GM04504 (cell line): Measurements from ENCODE around the gene PRICKLE4.

Source experiments
- DNase-seq: peaks from one replicate; pipeline ENCODE4 v3.0.0-alpha.2; 2012; ENCODE audit warnings: low read depth

PRICKLE4 gene

DNA sequence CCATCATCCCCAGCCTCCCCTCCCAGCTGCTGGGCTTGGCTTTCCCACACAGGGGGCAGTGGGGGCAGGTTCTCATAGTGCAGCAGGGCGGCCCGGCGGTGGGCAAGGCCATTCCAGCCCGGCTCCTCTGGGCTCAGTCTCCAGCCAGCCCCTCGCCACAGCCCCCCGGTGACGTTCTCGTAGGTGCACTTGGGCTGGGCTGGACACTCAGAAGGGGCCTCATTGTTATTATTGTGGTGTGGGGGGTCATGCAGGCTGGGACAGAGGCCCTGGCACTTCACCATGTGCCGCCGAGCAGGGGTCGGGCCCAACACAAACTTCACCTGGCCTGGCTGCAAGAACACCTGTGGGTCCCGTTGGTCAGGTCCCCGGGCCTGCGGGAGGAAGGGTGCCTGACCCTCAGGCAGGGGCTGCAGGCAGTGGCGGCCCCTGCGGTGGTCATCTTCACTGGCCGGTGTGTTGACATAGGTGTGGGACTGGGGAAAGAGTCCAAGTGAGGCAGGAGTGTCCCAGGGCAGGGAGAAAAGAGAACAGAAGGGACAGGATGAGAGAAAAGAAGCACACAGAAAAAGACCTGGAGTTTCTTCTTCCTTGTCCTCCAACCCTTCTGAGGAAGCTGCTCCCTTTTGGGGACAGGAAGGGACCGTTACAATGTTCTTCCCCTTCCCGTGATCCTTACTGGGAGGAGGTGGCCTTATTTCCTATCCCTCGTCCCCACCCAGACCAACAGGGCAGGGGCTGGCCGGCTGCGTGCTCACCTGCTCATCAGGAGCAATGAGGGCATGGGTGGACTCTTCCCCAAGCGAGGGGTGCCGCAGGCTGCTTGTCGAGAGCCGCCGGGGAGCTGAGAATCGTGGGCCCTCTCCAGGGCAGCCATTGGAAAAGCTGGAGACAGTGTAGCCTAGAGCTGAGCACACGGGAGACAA lies 9.3 kb upstream of the PRICKLE4 start:
- DNase-seq: no peak

DNA sequence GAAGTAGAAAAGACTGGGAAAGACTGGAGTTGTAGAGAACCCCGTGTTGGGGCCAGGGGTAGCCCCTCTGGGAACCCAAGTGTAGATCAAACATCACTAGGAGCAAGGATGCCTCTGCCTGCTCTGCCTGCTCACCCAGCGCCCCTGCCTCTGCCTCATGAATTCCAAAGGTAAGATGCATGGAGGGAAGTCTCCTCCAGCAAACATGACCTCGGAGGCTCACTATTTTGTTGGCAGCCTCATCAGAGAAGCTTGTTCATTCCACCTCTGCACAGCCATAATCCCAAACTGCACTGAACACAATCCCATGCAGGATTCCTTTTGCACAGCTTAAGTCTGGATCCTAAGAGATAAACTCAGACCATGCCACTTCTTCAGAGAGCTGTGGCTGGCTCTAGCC lies 5.7 kb upstream of the PRICKLE4 start:
- no peak for DNase-seq

DNA sequence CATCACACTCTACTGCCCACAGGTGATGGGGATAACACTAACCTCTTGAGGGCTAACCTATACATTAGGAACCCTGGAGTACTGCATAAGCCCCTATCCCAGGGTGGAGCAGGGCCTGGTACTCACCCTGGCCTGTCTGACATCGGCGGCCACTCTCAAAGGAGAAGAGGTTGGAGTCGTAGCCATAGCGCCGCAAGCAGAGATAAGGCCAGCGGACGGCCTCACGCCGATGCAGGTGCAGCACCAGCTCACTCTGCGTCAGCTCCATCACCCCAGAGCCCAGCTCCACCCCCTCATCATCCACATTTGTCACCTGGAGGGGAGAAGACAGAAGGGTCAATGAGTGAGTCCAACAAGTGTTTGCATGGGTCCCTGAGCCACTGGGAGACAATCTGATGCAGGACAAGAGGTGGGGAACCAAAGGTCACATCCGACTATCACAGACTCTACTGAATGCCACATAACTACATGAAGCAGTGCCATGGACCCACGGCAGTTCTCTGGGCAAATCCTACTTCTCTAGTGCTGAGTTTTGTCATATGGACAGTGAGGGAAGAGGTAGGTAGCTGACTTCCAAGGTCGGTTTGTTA lies 5.2 kb upstream of the PRICKLE4 start:
- DNase-seq: no peak

DNA sequence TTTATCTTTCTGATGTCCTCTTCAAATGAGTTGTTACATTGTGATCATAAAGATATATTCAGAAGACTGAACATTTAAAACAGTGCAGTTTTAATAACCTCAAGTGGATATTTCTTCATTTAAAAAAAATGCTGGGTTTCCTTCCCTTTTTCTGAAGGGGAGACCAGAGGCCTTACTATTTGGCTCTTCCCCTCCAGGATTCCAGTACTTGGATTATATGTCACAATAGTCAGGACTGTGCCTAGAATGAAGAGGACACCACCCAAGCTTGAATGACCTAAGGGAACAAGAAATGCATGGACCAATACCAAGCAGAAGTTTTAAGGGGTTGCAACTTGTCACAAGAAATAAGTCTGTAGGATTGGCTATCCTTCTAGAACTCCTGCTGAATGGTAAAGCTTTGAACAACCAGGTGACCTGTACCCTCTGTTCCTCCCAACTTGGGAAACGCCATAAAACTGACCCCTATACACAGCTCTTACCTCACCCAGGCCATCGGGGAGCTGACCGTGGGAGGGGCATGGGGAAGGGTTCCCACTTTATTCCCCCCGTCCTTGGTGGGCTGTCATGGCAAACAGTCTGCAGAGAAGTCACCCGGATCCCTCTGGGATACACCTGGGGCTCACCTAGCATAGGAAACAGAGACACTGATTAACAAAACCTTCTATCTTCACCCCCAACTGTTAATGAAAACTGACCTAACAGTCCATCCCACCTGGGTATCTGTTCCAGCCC lies 2.9 kb upstream of the PRICKLE4 start:
- DNase-seq: no peak

DNA sequence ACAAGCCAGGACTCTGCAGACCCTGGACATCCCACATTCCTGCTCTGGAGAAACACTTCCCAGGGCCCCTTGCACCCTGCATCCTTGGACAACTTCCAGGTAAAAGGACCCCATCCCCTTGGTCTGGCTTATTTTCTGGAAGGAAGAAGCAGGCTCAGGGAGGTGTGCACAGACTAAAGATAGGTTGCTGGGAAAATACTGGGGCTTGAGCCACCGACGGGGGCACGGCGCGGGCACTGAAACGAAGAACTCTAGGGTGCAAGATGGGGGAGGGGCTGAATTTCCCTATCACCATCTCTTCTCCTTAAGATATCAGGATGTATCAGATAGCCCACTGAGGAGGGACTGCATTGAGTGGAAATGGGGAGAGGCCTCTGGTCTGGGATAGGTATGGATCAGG lies 1.7 kb upstream of the PRICKLE4 start:
- DNase-seq: no peak

DNA sequence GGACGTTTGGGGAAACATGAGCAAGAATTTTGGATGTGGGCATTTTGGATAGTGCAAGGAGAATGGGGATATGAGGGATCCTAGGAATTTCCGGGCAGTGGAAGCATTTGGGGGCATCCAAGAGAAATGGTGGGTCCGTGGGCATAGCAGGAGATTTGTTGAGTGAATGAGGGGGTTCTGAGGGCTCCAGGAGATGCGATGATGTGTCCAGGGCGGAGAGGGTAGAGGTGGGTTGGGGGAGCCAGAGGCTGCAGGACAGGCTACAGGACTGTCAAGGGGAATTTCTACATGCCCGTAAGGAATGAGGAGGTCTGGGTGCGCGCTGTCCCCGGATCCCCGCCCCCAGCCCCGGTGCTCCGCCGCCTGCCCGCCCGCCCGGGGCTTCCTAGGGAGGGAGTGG lies 1.2 kb upstream of the PRICKLE4 start:
- DNase-seq: no peak

DNA sequence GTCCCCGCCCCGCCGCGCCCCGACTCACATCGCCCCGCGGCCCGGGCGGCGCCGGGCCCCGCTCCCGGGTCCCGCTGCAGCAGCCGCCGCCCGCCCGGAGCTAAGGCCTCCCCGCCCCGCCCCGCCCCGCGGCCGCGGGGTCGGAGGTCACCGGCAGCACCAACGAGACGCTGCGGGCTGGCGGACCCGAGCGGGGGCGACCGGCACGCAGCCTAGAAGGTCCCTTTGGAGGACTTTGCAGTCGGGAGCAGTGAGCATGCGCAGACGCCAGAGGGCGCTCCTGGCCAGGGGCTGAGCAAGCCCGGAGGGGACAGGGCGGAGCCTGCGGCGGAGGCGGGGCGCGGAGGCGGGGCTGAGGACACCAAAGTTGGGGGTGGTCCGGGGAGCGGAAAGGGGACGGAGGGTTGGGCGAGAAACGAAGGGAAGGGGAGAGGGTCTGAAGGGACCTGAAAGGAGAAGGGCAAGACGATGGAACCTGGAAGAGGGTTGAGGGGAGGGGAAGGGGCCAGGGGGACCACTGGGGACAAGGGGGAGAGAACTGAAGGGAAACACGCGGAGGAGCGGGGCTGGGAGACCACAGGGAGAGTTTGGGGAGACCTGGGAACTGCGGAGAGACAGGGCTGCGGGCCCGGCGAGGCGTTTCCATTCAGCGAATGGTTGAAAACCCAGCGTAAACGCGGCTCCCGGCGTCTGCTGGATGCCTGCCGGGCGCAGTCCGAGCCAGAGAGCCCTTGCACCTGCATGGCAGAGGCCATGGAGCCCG lies 613 bp upstream of the PRICKLE4 start, which contains the start of gene FRS3:
TSS of gene FRS3 (minus strand) at position 113 of the 763 bp plus-strand sequence. CDS start 2,913 bp downstream, outside the sequence.
- peak; percentile 83 for DNase-seq

DNA sequence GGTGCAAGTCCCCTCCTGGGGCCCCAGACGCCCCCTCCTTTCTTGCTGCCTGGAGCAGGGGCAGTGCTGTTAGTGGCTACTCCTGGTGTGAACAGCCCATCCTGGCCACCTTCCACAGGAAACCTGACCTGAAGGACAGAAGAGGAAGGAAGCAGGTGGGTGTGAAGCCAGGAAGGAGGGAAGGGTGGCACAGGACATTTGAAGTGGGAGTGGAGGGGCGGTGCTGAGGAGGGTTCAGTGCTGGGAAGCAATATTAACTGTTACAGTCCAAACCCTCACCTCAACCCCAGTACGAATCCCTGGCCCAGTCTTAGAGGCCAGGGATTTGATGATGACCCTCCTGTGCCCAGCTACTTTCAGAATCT lies 766 bp downstream of the PRICKLE4 start:
- DNase-seq: no peak

DNA sequence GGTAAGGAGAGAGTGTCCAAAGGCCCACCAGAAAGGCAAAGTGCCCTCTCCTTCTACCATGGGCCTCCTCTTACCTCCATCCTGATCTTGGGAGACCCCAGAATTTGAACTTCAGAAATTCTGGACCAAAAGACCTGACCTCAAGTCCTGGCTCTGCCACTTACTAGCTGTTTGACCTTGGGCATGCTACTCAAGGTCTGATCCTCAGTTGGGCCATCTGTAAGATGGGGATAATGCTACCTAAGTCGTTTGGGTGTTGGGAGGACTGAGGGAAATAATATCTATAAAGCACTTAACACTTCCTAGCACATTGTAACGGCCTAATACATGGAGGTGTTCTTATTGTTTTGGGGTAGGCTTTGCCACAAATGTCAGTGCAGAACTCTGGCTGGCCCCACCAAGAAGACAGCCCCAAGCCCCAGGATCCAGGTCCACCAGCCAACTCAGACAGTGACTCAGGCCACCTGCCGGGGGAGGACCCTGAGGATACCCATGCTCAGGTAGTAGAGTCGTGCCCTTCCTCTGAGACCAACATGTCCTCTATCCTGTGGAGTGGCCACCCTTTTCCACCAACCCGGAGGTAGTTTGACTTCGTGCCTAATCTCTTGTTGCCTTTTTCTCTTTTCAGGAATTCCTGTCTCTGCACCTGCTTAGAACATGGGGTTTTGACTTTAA lies 2.7 kb downstream of the PRICKLE4 start:
- no peak for DNase-seq

DNA sequence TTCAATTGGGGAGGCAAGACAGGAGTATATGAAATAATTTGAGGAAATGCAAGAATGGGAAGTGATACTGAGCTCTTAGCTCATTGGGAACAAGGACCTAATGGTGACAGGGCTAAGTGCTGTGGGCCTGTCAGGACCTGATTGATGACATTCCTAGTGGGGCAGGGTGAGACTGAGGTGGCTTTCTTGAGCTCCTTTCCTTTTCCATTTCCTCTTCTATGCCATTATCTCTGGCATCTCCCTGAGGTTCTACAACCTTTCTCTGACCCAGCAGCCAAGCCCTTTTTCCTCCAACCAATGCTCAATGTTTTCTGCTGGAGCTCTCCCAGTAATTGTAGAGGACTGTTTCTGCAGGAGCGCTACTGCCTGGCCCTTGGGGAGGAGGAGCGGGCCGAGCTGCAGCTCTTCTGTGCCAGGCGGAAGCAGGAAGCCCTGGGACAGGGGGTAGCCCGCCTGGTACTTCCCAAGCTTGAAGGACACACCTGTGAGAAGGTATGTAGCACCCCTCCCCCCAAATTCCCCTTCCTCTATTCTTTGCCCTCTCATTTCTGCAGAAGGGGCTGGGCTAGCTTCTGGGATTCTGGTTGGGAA lies 4.1 kb downstream of the PRICKLE4 start:
- DNase-seq: no peak

DNA sequence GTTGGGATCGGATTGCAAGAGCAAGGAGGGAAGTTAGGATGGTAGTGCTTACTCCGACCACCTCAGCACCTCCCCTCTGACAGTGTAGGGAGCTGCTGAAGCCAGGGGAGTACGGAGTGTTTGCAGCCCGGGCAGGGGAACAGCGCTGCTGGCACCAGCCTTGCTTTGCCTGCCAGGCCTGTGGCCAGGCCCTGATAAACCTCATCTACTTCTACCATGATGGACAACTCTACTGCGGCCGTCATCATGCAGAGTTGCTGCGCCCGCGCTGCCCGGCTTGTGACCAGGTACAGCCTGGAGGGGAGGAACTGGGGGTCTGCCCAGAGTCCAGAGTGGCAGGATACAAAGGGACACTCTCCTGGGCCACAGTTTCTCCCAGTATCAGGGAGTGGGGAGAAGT lies 4.7 kb downstream of the PRICKLE4 start:
- no peak for DNase-seq

DNA sequence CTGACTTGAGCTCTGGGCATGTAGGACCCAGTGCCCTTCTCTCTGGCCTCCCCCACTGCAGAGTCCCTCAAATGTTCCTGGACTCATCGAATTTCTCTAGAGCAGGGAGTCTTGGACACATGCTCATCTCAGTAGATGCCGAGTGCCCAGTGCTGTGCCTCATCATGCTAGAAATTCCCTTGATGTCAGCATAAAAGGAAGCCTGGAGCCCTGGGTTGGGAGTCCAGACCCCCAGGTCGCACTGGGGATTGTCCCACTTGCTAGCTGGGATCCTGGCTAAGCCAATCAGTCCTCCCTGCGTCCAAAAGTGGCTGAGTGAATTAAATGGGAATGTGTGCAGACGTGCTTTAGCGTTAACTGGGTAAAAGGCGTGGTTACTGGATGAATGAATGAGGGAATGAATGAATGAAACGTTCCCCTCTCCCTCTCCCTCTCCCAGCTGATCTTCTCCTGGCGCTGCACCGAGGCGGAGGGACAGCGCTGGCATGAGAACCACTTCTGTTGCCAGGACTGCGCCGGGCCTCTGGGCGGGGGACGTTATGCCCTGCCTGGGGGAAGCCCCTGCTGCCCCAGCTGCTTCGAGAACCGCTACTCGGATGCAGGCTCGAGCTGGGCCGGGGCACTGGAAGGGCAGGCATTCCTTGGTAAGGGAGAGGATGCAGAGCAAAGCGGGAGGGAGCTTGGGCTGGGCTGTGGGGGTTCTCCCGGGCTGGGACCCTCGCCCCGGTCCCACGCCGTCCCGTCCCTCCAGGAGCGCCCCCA lies 5.3 kb downstream of the PRICKLE4 start:
- DNase-seq: no peak

DNA sequence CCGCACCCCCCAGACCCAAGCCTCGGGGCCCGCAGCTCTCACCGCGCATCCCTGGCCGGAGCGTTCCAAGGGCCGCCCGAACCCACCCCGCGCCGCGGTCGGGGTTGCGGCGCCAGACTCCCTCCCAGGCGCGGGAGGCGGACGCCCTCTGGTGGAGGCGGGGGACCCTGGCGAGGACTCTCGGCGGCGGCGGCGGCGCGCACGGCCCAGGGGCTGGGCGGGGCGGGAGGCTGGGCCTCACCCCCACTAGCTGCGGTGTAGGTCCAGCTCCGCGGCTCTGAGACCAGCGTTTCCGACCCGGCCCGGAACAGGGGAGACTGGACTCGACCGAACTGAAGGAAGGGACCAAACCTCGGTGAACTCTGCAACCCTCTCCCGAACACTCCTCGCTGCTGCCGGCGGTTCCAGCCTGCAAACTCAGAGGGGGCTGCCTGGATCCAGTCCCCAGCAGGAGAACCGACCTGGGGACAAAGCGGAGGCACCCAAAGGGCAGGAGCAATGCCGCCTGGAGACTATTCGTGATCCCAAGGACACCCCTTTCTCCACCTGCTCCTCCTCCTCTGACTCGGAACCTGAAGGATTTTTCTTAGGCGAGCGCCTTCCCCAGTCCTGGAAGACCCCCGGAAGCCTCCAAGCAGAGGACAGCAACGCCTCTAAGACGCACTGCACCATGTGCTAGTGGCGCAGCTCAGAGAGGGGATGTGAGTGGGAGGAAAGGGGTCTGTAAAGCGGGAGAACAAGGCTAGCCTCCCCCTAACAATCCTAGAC lies 6.1 kb downstream of the PRICKLE4 start:
- DNase-seq: peak; percentile 53

DNA sequence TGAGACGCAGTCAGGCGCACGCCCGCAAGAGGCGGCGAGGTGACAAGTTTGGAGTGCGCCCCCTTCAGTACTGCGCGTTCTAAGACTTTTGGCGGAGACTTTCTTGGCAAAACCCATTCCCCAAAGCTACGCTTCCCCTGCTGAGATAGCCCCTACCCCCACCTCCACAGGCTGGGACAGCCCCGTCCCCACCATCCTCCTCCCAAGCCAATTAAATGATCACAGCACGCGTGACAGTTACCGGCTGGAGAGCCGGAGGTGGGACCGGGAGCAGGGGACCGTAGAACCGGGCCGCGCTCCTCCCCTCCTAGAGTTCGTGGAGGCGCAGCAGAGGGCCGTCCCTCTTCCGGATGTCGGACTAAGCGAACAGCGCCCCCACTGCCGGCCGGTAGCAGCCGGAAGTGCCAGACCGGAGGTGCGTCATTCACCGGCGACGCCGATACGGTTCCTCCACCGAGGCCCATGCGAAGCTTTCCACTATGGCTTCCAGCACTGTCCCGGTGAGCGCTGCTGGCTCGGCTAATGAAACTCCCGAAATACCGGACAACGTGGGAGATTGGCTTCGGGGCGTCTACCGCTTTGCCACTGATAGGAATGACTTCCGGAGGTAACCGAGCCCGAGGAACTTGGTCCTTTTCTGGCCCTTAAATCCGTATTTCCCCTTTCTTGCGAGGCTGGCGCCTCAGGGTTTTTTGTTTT lies 6.8 kb downstream of the PRICKLE4 start, which contains the start of gene TOMM6:
TSS of gene TOMM6 (plus strand) at position 476 of the 699 bp plus-strand sequence. CDS start at position 480, 4 bp downstream.
- DNase-seq: peak; percentile 85

DNA sequence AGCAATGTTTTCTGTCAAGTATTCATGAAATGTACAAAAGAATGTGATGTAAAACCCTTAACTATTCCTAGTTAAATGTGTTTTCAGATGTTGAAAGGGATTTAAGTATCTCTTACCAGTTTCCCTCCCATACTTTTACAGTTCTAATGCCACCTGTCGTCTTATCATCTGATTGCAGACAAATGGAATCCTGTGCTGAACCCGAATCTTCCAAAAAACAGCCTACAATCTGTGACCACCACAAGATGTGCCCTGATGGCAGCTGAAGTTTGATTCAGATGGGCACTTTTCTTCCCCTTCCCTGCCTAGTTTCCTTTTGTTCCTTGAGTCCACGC lies 8.8 kb downstream of the PRICKLE4 start:
- DNase-seq: no peak

DNA sequence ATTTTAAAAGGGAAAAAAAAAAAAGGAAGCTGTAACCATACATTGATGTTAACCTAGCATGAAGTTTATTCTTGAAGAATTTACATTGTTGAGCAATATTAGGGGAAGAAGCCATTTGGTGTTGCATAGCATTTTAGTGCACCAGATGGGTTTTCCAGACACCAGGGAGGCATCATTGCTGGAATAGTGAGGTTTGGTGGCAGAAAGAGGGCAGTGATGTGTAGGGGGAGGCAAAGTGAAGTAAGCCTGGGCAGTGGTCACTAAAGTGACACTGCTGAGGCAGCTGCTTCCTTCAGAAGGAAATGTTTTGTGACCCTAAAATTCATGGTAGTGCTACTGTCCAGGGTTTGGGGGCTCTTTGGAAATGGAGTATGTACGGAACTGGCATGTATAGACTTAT lies 9.5 kb downstream of the PRICKLE4 start:
- DNase-seq: no peak

DNA sequence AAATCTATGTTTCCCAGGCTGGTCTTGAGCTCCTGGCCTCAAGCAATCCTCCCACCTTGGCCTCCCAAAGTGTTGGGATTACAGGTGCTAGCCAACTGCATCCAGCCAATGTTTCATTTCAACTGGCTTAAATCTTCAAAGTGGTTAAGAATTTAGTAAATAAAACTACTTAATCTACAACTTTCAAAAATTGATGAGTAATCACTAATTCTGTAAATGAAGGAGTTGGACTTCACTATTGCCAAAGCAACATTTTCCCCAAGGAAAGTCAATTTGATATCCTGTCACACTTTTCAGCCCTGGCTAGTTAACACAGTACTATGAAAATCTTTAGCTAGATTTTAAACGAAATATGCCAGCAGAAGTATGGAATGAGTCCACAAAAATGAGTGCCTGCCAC lies 10.7 kb downstream of the PRICKLE4 start:
- no peak for DNase-seq

DNA sequence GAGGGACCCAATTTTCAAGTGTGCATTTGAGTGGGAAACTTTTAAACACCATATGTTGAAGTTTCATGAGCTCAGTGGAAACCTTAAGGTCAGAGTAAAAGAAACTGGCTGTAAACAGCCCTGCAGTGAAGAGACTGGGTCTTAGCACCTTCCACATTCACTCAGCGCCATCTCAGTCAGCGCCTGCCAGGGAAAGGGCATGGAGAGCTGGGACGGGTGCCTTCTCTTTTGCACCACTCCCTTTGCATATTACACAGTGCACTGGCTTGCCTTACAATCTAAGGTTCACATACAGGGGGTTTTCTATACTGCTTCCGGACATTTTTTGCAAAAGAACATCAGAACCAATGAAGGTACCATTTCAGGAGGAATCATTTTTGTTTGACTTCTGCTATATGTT lies 11.4 kb downstream of the PRICKLE4 start:
- no peak for DNase-seq

DNA sequence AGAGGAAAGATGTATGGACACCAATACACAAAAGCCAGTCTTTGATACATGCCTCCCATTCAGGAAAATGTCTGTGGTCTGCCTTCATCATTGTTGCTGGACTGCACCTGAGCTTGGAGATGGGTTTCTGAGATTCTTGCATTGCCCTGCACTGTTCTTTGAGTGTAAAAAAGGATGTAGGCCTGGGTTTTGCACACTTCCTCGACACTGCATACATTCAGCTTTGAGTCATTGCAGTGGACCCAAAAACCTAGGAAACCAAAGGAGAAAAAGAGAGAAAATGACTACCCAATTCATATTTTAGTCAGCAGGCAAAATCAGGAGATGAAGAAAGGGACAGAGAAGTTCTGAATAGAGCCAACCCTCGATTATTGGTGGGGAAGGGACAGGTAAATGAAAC lies 15.9 kb downstream of the PRICKLE4 start:
- no peak for DNase-seq
